B cell (primary cell): ENCODE data around the gene ITGB8. TPM values are rescaled to one million over a fixed set of nuclear protein-coding genes. Genes with fewer than 3 reads are reported as not detected.

Experiments used
- ATAC-seq: fragments of 200-7000 bp; cut with Tn5 transposase; one replicate; pipeline ENCODE4 v1.10.0; 2021; ENCODE audit warnings: low read depth, mild to moderate bottlenecking, moderate number of reproducible peaks, moderate library complexity
- CTCF ChIA-PET: fragments of 350-600 bp; sonication (Branson Sonifier 250); formaldehyde crosslinking; loops from one replicate; lab custom pipeline; 2021; ENCODE audit warnings: antibody characterized with exemption, inconsistent platforms; lab: Charles Lee
- POLR2A ChIA-PET: fragments of 350-600 bp; sonication (Branson Sonifier 250); formaldehyde crosslinking; loops from one replicate; lab custom pipeline; 2021; ENCODE audit warnings: antibody characterized with exemption; lab: Charles Lee
- DNase-seq: peaks from one replicate; pipeline ENCODE4 v3.0.0; 2013
- H2AFZ ChIP-seq: 2 replicates; pipeline ENCODE4 v1.6.1; 2012; ENCODE audit warnings: mild to moderate bottlenecking, low read depth, low read length; ENCODE audit not compliant: insufficient read depth, poor library complexity, severe bottlenecking
- H3K27ac ChIP-seq, 2 donors: 1 replicate in 1 of 2; 2 replicates in 1 of 2; pipeline ENCODE4 v1.5.1; 2012 to 2013; ENCODE audit warnings: low read length in 2 of 2, mild to moderate bottlenecking in 2 of 2, moderate library complexity in 1 of 2
- H3K27me3 ChIP-seq, 4 experiments: fragments of 200-600 bp in 1 of 4; sonication (generic) in 1 of 4; replicated peaks in 1 of 4; 1 replicate in 2 of 4; 2 replicates in 2 of 4; pipeline versions ENCODE4 v1.6.1 to v1.7.0; 2013 to 2016; ENCODE audit warnings: low read length in 3 of 4, mild to moderate bottlenecking in 2 of 4, mixed read lengths in 1 of 4, moderate library complexity in 1 of 4; ENCODE audit not compliant: insufficient read depth in 4 of 4, control insufficient read depth in 3 of 4; ENCODE audit errors: control extremely low read depth in 1 of 4
- H3K36me3 ChIP-seq, 2 experiments: replicated peaks in 1 of 2; 1 replicate in 1 of 2; 2 replicates in 1 of 2; pipeline versions ENCODE4 v1.6.1 to v1.7.1; 2013; ENCODE audit warnings: low read length in 1 of 2; ENCODE audit not compliant: insufficient read depth in 2 of 2, control insufficient read depth in 1 of 2; ENCODE audit errors: control extremely low read depth in 1 of 2, extremely low read depth in 1 of 2
- H3K4me1 ChIP-seq, 2 donors: fragments of 200-600 bp in 1 of 2; sonication (generic) in 1 of 2; 1 replicate in 1 of 2; 2 replicates in 1 of 2; pipeline versions ENCODE4 v1.5.1 to v1.6.1; 2013 to 2017; ENCODE audit warnings: low read length in 2 of 2; ENCODE audit not compliant: control insufficient read depth in 2 of 2, insufficient read depth in 2 of 2
- H3K4me2 ChIP-seq: replicated peaks from 2 replicates; pipeline ENCODE3; 2012; ENCODE audit warnings: mild to moderate bottlenecking, low read depth, low read length; ENCODE audit not compliant: poor library complexity, severe bottlenecking
- H3K4me3 ChIP-seq, 5 experiments: fragments of 200-600 bp in 1 of 5; sonication (generic) in 1 of 5; 1 replicate in 3 of 5; 2 replicates in 2 of 5; pipeline versions ENCODE4 v1.5.1 to v1.7.0; 2011 to 2016; ENCODE audit warnings: low read length in 4 of 5, mild to moderate bottlenecking in 4 of 5, low read depth in 2 of 5, control low read depth in 1 of 5, moderate library complexity in 1 of 5; ENCODE audit not compliant: insufficient read depth in 1 of 5; ENCODE audit errors: control extremely low read depth in 1 of 5, extremely low read depth in 1 of 5
- H3K79me2 ChIP-seq: fragments of 200-600 bp; sonication (generic); one replicate; pipeline ENCODE4 v1.6.0; 2016; ENCODE audit warnings: low read length; ENCODE audit not compliant: control insufficient read depth, insufficient read depth
- H3K9ac ChIP-seq: fragments of 200-600 bp; sonication (generic); 2 replicates; pipeline ENCODE4 v1.6.1; 2017; ENCODE audit warnings: mild to moderate bottlenecking, low read length, moderate library complexity
- H3K9me3 ChIP-seq, 3 donors: one replicate each; pipeline versions ENCODE4 v1.6.1 to v1.7.1; 2013; ENCODE audit warnings: low read length in 2 of 3; ENCODE audit not compliant: control insufficient read depth in 2 of 3, insufficient read depth in 1 of 3; ENCODE audit errors: control extremely low read depth in 1 of 3
- H4K20me1 ChIP-seq: 2 replicates; pipeline ENCODE4 v1.6.0; 2012; ENCODE audit warnings: mild to moderate bottlenecking, low read length; ENCODE audit not compliant: insufficient read depth, control insufficient read depth, poor library complexity, severe bottlenecking
- H3K27ac Mint-ChIP-seq: one replicate; pipeline ENCODE4 v1.8.0; 2021; ENCODE audit warnings: mixed read lengths
- H3K27me3 Mint-ChIP-seq: one replicate; pipeline ENCODE4 v1.8.0; 2021; ENCODE audit warnings: mixed read lengths
- H3K4me1 Mint-ChIP-seq: one replicate; pipeline ENCODE4 v1.8.0; 2021; ENCODE audit warnings: mixed read lengths
- H3K4me3 Mint-ChIP-seq: one replicate; pipeline ENCODE4 v1.8.0; 2021; ENCODE audit warnings: mixed read lengths
- H3K9me3 Mint-ChIP-seq: one replicate; pipeline ENCODE4 v1.8.0; 2022; ENCODE audit warnings: mixed read lengths; ENCODE audit not compliant: insufficient read depth
- CTCF ChIP-seq: fragments of 200-600 bp; IDR thresholded peaks from one replicate; pipeline ENCODE4 v1.8.0; 2022; ENCODE audit warnings: antibody characterized with exemption, mild to moderate bottlenecking
- EZH2 ChIP-seq: IDR thresholded peaks from 2 replicates; pipeline ENCODE4 v1.6.1; 2012; ENCODE audit warnings: borderline replicate concordance, low read depth, mild to moderate bottlenecking, moderate library complexity, low read length; ENCODE audit not compliant: insufficient read depth, poor library complexity, severe bottlenecking
- WGBS: methylation state at CpG from one replicate; pipeline ENCODE4 v1.1.5; 2013; ENCODE audit warnings: missing lambda C conversion rate; ENCODE audit not compliant: insufficient coverage; 5-methylcytosine and 5-hydroxymethylcytosine counted together
- intact Hi-C: fragments of 100-400 bp; cut with micrococcal nuclease; formaldehyde crosslinking; loops from one replicate; pipeline ENCODE4 v1.10.0; 2022
- polyA plus RNA-seq: library from polyadenylated mRNA; depleted of rRNA; stranded (reverse); fragments of >200 nt; gene quantifications from 2 replicates; pipeline ENCODE4 v1.2.3, GENCODE V29; 2012
- total RNA-seq, 2 donors: library from RNA; stranded (reverse); fragments of 120-200 nt in 1 of 2; gene quantifications; 1 replicate in 1 of 2; 2 replicates in 1 of 2; pipeline versions ENCODE4 v1.2.3 to v1.2.4, GENCODE V29; 2013 to 2022

ITGB8 gene
- total and polyA plus RNA-seq, 2 donors (not counting 1 experiment from before 2014, with no cell fraction given) = 0.01 to 0.30 TPM

DNA sequence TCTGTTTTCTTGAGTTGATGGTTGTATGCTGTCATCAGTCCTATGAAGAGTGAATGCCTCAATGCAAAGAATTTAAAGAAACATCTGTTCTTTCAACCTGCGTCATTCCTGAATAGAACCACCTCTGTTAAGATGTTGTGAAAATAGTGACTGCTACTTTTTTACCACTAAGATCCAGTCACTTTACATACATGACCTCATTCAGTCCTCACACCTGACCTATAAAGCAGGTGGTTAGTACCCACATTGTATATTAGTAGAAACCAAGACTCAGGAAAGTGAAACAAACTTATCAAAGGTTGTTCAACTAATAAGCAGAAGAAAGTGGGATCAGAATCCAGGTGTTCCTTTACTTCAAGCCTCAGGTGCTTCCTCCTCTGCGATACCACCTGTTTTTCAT, 64.8 kb downstream of the ITGB8 start:
- Histone ChIP-seq H4K20me1 (no peaks in the 10 kb centered on the region), H3K27ac (no peak overlapping the region), H3K36me3 (no peaks in the 10 kb centered on the region), H2AFZ (no peak overlapping the region), H3K4me3 (no peak overlapping the region), H3K4me1 (no peaks in the 10 kb centered on the region), H3K27me3 (no peaks in the 10 kb centered on the region), H3K9ac (no peak overlapping the region), H3K79me2 (no peaks in the 10 kb centered on the region), H3K4me2 (no peak overlapping the region), H3K9me3 (no peaks in the 10 kb centered on the region)
- CTCF ChIA-PET = no interaction called here
- WGBS = no CpG with 5 or more reads among the region's 2 CpGs
- Mint-ChIP-seq H3K4me3 (no peak overlapping the region), H3K27ac (no peak overlapping the region), H3K9me3 (no peaks in the 10 kb centered on the region), H3K4me1 (no peaks in the 10 kb centered on the region), H3K27me3 (no peaks in the 10 kb centered on the region)
- POLR2A ChIA-PET = no interaction called here
- no peak for TF ChIP-seq EZH2
- no peak for TF ChIP-seq CTCF
- no peak for DNase-seq
- no peak for ATAC-seq
- intact Hi-C loops = no loop called here

- H3K27me3 Mint-ChIP-seq = no peaks in the 10 kb centered on the region
- H3K36me3 ChIP-seq = no peaks in the 10 kb centered on the region
- CTCF ChIA-PET = interaction anchor here (0.7 kb wide), 1 partner anchor 196 kb away, joined by 5 read pairs; no protein-coding TSS in a partner anchor
- no peak overlapping the region for H3K4me3 ChIP-seq
- no CpG with 5 or more reads among the region's 2 CpGs for WGBS
- H3K27ac Mint-ChIP-seq = no peak overlapping the region
- no peaks in the 10 kb centered on the region for H3K79me2 ChIP-seq
- H3K4me1 Mint-ChIP-seq = no peaks in the 10 kb centered on the region
- no peak overlapping the region for H3K9ac ChIP-seq
- H3K4me3 Mint-ChIP-seq = no peak overlapping the region
- H3K27me3 ChIP-seq = no peaks in the 10 kb centered on the region
- TF ChIP-seq CTCF (no peak), EZH2 (no peak)
- DNase-seq (no peak), ATAC-seq (no peak)
- no peaks in the 10 kb centered on the region for H4K20me1 ChIP-seq
- H3K4me1 ChIP-seq = no peaks in the 10 kb centered on the region
- no peaks in the 10 kb centered on the region for H3K9me3 ChIP-seq
- no peak overlapping the region for H2AFZ ChIP-seq
- intact Hi-C loops = no loop called here
- no peaks in the 10 kb centered on the region for H3K9me3 Mint-ChIP-seq
- POLR2A ChIA-PET = no interaction called here
- no peak overlapping the region for H3K4me2 ChIP-seq
- no peak overlapping the region for H3K27ac ChIP-seq
Observed at GRCh38 chr7:20399521-20399920, 68.8 kb downstream of the ITGB8 start.
